ENCODE data around the gene TF.
"Not testable (repeated sequence)": the region's sequence is repeated elsewhere in the genome, so short reads cannot be mapped to it uniquely, and the experiment has no call there.

Gene TF

DNA sequence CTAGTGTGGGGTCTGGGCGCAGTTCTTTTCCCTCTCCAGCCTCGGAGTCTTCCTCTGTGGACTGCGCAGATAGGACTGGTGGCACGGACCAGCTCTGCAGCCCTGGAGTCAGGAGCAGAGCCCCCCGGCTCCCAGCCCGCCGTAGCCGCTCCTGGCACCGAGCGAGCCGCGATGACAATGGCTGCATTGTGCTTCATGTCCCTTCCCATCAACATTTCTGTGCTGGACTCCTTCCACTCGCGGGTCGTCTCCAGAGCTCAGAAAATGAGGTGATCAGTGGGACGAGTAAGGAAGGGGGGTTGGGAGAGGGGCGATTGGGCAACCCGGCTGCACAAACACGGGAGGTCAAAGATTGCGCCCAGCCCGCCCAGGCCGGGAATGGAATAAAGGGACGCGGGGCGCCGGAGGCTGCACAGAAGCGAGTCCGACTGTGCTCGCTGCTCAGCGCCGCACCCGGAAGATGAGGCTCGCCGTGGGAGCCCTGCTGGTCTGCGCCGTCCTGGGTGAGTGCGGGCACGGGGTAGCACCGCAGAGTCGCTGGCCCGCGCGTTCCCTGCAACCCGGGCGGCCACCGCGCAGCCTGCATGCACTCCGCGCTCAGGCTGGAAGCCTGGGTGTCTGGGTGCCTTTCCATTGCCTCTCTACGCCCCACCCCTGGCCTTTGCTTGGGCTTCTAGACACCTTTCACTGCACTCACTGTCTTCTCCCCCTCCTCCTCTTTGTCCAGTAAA lies at the start of gene TF:
TF (plus strand) TSS at position 413 of the 731 bp plus-strand sequence; CDS start at position 461, 48 bp downstream.
- DNase-seq = no peak

DNA sequence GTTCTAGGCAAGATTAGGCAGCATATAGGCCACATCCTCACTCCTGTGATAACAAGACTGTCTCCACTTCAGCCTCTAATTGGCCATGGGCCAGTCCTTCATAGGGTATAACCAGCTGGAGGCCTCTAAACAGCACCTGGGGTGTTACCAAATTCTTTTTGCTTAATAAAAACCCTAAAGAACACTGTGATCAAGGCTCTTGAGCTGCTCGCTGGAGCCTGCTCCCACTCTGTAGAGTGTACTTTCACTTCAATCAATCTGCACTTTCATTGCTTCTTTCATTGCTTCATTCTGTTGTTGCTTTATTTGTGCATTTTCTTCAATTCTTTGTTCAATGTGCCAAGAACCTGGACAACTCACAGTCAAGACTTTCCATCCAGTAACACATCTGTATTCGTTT lies 48.2 kb upstream of the TF start:
- no peak for DNase-seq

DNA sequence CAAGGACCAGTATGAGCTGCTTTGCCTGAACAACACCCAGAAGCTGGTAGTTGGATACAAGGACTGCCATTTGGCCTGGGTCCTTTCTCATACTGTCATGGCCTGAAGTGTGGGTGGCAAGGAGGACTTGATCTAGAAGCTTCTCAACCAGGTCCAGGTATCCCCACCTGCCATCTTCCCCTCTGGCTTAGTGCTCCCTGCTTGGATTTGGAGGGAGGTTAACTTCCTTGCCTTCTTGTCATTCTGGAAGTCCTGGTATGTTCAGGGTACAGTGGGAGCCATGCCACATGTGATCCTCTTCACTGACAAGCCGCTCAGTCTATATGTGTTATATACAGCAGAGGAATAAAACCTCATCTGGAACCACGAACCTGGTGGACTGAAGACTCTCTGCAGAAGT lies 46.7 kb upstream of the TF start:
- DNase-seq = no peak

DNA sequence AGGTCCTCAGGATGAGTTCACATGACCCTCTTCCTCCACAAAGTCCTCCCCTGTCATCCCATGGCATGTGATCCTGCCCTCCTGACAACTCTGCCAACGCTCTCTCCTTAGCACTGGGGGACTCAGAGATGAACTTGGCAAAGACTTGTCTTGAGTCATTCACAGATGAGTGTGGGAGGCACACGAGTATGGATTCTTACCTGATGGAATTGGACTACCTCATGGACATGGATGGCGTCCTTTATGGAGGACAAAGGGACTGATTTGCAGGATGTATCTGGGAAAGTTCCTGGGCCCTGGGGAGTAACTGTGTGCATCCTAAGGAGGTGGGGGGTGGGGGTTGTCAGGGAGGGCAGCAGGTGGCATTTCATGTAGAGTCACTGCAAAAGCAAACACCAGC lies 46.3 kb upstream of the TF start:
- DNase-seq = no peak

DNA sequence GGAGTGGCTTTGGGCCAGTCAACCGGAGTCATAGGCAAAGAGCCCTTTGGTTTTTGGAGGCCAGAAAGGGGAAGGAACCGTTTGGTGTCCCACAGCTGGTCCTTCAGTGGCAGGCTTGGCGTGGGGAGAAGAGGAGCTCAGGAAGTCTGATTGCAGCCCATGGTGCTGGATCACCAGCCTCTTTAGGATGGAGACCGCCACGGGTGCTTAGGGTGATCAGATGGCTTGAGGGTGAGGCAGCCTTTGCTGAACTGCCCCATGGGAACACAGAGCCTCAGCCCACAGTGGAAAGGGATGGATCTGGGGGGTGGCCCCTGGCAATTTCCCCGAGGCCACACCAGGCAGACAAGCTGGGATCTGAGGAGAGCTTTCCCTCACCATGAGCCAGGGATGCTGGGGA lies 45.8 kb upstream of the TF start:
- DNase-seq = no peak

DNA sequence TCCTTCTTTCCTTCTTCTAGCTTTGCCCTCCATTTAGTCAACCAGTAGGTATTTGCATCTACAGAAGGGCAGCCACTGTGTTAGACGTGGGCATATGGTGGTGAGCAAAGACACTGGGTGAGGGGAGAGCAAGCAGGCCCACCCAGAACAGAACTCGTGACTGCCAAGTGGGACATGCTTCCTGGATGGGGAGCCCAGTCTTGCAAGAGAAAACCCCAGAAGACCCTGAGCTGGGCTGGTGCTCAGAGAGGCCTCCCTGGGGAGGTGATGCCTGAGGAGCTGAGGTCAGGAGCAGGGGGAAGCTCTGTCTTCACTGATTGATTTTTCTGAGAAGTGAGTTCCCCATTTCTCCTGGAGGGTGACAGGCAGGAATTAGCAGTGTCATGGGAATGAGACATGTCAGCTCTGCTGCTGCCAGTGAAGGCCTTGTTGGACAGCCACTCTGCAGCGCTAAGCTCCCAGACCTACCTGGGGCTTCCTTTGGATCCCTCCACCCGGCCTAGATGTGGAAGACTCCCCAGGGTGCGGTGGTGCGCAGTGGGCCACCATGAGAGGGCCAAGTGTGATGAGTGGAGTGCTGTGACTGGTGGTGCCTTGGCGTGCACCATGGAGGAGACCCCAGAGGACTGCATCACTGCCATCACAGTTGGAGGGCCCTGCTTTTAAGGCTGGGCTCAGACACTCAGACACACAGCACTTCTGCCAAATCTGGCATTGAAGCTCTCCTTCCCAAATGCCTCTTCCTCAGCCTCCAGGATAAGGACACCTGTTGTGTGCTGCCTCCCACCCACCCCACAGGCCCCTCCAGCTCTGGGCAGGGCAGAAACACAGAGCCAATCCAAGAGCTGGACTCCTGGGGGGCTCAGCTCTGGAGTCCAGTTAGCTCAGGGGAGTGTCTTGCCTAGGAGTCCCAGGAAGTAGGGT lies 44.5 kb upstream of the TF start:
- no peak for DNase-seq

DNA sequence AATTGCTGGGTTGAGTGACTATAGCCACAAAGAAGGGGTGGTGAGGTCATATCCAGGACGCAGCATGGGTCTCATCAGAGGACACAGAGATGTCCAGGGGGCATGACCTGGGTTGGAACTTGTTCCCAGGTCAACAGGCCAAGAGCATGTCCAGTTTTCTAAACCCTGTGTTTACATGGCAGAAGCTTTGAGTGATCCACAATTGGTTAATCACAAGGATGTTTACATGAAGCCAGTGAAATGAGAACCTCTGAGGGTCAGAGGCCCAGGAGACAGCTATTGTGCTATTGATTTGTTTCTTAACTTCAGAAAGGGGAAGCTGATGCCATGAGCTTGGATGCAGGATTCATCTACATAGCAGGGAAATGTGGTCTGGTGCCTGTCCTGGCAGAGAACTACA lies 42.3 kb upstream of the TF start:
- DNase-seq = no peak

DNA sequence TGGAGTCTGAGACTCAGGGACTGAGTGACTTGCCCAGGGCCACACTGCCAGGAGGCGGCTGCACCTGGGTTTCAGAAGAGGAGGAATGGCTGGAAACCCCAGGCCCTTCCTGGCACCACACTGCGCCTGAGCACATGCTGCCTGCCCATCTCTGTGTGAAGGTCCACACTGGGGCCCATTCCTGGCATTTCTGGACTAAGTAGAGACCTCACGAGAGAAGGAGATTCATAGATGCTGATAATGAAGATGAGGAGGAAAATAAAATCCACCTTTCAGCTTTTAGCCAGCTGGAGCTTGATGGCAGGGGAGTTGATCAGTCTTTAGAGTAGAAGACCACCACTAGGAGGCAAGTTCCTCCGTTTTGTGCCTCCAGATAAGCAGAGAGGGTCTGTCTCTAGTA lies 40.2 kb upstream of the TF start:
- DNase-seq = no peak

DNA sequence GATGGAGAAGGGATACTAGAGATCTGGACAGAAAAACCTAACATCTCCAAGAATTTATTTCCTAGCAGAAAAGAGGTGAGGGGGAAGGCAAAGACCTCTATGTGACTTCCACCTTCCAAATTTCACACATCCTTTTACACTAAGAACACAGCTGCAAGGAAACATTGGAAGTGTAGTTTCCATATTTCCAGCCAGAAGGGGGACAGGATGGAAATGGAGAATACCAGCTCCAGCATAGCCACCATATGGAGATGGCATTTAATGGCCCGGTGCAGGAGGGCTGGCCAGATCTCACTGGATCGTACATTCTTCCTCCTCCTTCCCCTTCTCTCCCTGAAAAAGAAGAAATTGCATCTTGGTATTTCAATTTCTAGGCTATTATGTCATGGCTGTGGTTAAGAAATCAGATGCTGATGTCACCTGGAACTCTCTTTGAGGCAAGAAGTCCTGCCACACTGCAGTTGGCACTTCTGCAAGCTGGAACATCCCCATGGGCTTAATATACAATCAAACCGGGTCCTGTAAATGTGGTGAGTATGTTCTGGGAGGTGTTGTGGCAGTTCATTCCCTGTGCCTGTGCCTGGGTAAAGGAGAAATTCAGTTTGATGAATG lies 36.9 kb upstream of the TF start:
- DNase-seq = no peak

DNA sequence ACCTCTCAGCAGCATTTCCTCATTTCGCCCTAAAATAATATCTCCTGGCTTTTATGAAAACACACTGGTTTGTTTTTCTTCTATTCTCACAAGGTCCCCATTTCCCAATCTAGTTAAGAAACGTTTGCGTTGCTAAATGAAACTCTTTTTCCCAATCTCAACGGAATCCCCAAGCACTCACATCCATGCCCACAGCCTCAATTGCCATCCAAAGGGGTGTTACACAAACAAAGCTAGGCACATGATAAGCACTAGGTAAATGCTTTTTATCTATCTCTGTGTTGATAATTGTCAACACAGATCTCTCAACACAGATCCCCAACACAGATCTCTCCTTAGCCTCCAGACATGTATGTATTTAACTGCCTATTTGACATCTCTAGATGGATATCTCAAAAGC lies 35.2 kb upstream of the TF start:
- DNase-seq = no peak

DNA sequence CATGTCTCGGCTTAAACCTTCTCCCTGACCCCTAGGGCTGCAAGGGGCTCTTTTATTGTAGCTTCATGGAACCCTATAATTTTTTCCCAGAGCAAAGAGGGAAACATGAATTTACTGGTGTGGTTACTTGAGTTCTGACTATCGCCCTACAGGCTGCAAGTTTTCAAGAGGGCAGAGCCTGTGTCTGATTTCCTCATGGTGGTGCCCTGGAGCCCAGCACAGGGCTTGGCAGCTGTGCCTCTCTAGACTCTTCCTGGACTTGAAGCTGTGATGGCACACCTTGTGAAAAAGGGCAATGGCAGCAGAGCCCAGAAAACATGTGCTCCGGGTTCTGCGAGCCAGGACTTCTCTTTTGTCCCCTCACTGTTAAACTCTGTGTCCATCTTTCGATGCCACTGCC lies 34.2 kb upstream of the TF start:
- DNase-seq = no peak

DNA sequence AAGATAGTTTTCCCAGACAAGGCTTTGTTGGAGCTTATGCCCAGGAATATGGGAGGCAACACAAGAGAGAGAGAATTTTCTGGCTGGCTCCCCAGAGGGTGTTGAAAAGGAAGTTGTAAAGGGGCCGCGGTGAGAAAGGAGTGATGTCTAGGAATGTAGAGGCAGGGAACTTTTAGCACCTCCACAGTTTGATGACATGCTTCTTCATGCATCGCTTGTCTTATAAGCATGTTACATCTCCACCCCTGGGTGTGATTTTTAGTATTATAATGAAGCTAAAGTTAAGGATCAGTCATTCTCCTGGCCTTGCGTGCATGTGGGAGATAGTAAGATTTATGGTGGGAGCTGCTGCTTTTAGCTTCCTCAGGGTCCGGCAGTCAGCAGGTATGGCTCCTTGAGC lies 32.8 kb upstream of the TF start:
- no peak for DNase-seq

DNA sequence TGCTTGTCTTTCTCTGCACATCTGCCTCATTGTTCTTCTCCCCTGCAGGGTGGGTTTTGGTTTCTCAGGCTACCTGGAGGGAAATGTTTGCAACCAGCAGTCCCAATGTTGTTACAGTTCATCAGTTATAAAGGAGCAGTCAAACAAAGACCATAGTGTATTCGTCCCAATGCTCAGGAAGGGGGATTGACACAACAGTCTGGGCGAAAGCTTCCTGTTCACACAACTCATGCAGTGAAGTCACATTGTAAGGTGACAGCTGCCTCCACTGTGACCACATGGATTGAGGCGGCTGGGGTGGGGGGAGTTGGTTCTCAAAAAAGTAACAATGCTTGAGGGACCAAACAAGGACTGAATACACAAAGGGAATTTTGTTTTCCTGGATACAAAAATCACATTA lies 28.8 kb upstream of the TF start:
- no peak for DNase-seq

DNA sequence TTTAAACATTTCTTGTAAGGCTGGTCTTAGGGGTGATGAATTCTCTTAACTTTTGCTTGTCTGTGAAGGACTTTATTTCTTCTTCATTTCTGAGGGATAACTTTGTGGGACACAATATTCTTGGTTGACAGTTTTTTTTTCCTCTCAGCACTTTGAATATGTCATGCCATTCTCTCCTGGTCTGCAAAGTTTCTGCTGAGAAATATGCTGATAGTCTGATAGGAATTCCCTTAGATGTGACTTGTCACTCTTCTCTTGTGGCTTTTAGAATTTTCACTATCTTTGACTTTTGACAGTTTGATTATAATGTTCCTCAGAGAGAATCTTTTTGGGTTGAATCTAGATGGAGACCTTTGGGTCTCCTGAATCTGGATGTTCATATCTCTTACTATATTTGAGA lies 23.3 kb upstream of the TF start:
- DNase-seq = no peak

DNA sequence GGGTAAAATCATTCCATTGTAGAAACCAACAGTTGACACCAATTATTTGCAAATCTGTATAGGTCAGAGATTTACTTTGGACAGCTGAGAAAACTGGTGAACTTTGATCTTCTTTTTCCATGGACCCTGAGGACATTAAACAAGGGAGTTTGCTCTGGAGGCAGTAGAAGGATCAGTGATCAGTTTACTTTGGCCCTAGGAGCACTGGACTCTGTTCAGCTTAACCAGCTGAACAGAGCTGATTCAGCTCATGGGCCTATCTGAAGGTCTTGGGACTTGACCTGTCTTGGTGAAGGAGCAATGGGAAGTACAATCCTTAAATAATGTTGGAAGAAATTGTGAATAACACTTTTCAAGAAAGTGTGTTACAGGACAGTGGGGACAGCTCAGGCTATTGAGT lies 15.2 kb upstream of the TF start:
- DNase-seq = no peak

DNA sequence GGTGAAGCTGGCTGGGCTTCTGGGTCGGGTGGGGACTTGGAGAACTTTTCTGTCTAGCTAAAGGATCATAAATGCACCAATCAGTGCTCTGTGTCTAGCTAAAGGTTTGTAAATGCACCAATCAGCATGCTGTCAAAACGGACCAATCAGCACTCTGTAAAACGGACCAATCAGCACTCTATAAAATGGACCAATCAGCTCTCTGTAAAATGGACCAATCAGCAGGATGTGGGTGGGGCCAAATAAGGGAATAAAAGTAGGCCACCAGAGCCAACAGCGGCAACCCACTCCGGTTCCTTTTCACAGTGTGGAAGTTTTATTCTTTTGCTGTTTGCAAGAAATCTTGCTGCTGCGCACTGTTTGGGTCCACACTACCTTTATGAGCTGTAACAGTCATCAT lies 14.0 kb upstream of the TF start:
- not testable (repeated sequence) for DNase-seq

DNA sequence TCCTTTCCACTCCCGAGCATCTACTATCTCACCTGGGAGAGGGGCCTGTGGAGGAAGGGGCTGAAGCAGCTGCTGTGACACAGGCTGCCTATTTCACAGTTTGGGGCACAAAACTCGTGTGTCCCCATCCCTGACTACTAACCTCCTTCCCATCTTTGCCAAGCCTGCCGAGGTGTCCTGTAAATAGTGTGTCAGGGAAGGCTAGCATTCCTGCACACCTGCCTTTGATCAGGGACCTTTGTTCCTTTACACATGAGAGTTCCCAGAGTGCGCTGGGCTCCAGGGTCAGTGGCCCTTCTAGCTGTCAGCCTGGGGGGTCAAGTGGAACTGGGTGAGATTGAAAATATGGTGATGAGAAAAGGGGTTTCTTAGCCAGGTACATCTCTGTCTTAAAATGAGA lies 13.0 kb upstream of the TF start:
- DNase-seq = no peak

DNA sequence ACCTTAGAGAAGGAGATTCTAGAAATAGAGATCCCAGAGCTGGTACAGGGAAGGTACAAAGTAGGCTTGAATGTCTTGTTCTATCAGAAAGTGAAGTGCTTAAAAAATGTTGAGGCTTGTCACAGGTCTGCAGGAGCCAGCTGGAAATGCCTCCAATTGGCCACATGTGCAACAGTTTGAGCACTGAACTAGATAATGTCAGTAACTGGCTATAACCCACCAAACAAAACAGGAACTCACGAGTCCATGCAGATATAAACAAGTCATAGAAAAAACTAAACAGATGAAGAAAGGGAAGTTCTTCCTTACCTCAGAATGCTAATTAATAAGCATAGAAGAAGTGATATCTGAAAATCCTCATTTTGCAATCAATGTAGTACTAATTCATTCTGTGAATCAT lies 11.9 kb upstream of the TF start:
- no peak for DNase-seq

DNA sequence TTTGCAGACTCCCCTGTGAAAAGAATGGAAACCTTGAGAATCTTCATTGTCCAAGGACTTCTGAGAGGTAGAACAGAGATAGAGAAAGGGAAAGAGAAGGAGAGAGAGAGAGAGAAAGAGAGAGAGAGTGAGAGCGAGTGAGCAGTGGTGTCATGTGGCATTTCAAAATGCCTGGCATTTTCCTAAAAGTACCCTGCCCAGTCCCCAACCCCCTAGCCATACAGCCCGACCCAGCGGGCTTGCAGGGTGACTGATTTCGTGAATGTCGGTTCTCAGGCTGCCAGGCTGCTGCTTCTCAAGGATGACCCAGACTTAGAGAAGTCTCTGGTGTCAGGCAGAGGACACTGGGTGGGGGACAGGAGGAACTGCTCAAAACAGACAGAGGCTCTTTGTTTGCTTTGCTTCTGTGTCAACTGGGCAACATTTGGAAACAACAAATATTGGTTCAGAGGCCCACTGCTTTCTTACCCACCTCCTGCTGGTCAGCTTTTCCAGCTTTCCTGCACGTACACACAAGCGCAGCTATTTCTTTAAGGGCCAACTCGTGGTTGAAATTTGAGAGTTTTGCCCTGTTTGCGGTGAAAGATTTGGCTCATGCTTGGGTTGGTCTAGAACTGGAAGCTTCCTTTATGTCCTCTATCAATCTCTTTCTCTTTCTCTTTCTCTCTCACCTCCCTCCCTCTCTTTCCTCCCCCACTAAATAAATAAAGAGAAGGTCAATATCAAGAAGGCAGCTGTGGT lies 3.7 kb upstream of the TF start:
- DNase-seq = no peak

DNA sequence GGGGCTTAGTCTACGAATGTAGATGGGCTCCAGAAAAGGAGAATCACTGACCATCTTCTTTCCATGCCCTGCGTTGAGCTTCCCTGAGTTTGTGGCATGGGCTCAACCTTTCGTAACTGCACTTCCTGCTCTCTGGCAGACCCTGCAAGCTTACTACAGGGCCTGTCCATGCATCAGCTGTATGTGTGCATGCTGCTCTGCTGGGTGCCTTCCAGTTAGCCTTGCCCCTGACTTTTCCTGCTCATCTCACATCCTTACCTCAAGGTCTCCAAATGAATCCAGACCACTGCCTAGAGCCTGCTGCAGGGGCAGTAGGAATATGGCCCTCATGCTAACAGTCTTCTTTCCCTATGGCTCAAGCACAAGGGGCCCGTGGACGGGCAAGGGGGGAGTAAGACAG lies 2.0 kb upstream of the TF start:
- DNase-seq = no peak

DNA sequence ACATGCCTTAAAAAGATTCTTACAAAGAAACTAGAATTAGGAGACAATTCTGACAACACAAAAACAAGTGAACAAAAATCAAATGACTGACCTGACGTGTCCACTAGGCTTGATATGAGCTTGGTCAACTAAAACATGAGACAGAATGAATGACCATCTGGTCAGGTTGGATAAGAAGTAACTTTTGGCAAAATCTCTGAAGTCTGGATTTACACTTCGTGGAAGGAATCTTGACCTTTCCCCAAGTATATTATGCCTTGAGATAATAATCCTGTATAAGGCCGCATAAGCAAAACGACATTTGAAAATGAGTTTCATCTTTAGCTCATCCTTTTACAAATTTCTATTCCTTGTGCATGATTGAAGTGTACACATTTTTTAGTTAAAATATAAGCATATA lies 1.1 kb upstream of the TF start:
- no peak for DNase-seq

DNA sequence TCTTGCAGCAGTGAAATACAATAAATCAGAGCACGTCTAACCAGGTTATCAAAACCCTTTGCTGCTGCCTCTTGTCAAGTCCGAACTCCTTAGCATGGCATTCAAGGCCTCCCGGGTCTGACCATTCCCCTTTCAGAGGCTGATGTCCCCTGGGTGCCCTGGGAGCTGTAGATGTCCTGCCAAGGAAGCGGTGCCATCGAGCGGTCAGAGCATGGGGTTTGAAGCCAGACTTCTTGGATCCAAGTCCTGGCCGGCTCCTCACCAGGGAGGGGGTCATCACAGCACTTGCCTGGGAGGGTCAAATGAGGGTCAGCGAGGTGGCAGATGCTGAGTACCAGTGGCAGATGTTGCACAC lies 496 bp downstream of the TF start:
- DNase-seq = no peak

DNA sequence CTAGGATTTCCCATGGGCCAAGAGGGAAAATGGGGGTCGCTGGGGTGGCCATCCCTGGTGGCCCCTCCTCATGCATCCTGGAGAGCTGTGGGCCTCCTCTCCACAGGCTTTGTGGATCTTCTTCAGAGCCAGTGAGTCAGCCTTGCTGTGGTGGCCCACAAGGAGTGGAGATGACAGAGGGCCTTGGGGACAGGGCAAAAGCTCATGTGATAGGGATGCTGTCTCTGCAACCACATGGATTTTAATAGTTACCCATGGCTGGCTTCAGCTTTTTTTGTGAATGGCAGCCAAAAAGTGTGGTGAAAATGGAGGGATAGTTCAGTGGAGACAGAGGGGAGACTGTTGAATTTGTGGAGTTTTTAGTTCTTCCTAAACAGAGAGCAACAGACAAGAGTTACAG lies 1.2 kb downstream of the TF start:
- DNase-seq = no peak

Measured in CD4-positive, alpha-beta T cell treated with Interleukin-1 beta for 1 hour (primary cell).